Left cardiac atrium (tissue), 4 donors: ENCODE data around the gene STING1. TPM values are rescaled to one million over a fixed set of nuclear protein-coding genes. Genes with fewer than 3 reads are reported as not detected.
"Not testable (repeated sequence)": the region's sequence is repeated elsewhere in the genome, so short reads cannot be mapped to it uniquely, and the experiment has no call there.

Experiments
- ATAC-seq, 2 donors: fragments of 200-7000 bp; cut with Tn5 transposase; one replicate each; pipeline ENCODE4 v1.9.1; 2020; ENCODE audit warnings: mild to moderate bottlenecking in 2 of 2, moderate library complexity in 2 of 2
- DNase-seq: peaks from one replicate; pipeline ENCODE4 v3.0.0-alpha.2; 2020
- intact Hi-C, 2 donors: fragments of 100-400 bp; cut with DNase I; formaldehyde crosslinking; loops; one replicate each; pipeline versions ENCODE4 v1.14.1 to v1.15.1; 2022 to 2023
- total RNA-seq, 2 donors: library from RNA; stranded (reverse); fragmentation: NEBNext Ultra II Directional; extraction: Animal tissue kit (Norgen Biotek cat#: 25700); gene quantifications; one replicate each; pipeline ENCODE4 v1.2.1, GENCODE V29; 2021
- donor health status: DM: no; HTN: yes; CAD: no.
- donor health status: DM: no; HTN: yes; CAD: no; lungs with severe emphysema.
- donor health status: DM: yes; HTN: yes; CAD: no.
- donor health status: Dilated cardiomyopathy.

The STING1 gene
- total RNA-seq, 2 donors from 2014 or later, result 84.4 to 92.0 TPM

GRCh38 chr5:139512786-139513390 is 30.3 kb upstream of the STING1 start:
- no peak for ATAC-seq
- DNase-seq, result no peak
- intact Hi-C loops, result loop anchor here (2.0 to 5.0 kb wide), 2 partner anchors 90 to 91 kb away; no protein-coding TSS in a partner anchor

GRCh38 chr5:139504722-139505121 is 22.2 kb upstream of the STING1 start:
- intact Hi-C loops, ATAC-seq, DNase-seq: not testable (repeated sequence)

GRCh38 chr5:139503879-139504278 is 21.3 kb upstream of the STING1 start:
- DNase-seq, ATAC-seq, intact Hi-C loops: not testable (repeated sequence)

GRCh38 chr5:139503036-139503817 is 20.7 kb upstream of the STING1 start:
- ATAC-seq, intact Hi-C loops, DNase-seq: not testable (repeated sequence)

- intact Hi-C loops, result no loop called here
- no peak for ATAC-seq
- DNase-seq, result no peak
Observed at GRCh38 chr5:139501381-139501780, 18.8 kb upstream of the STING1 start.

GRCh38 chr5:139495638-139496435 is 13.3 kb upstream of the STING1 start:
- peak; percentile 35 to 42 for ATAC-seq
- intact Hi-C loops, result no loop called here
- DNase-seq, result no peak

- DNase-seq (no peak), ATAC-seq (no peak)
- intact Hi-C loops, result no loop called here
Observed at GRCh38 chr5:139494832-139495231, 12.3 kb upstream of the STING1 start.

GRCh38 chr5:139494256-139494655 is 11.7 kb upstream of the STING1 start:
- intact Hi-C loops, result no loop called here
- ATAC-seq (no peak), DNase-seq (no peak)

GRCh38 chr5:139492700-139493192 is 10.2 kb upstream of the STING1 start:
- ATAC-seq, result peak; percentile 59 to 69
- intact Hi-C loops, result no loop called here
- DNase-seq, result no peak

GRCh38 chr5:139488260-139488659 is 5.7 kb upstream of the STING1 start:
- peak; percentile 48 to 80 for ATAC-seq
- DNase-seq, result peak; percentile 52

GRCh38 chr5:139486201-139486600 is 3.6 kb upstream of the STING1 start:
- ATAC-seq (no peak), DNase-seq (no peak)
- intact Hi-C loops, result no loop called here

More at GRCh38 chr5:139488260-139488659, 5.7 kb upstream of the STING1 start:
- intact Hi-C loops, result no loop called here

GRCh38 chr5:139482890-139483208 is 291 bp upstream of the STING1 start:
- intact Hi-C loops, result loop anchor here in 1 of 2 donors (2.0 kb wide), 1 partner anchor 64 kb away; no protein-coding TSS in a partner anchor
- ATAC-seq, DNase-seq: not testable (repeated sequence)

GRCh38 chr5:139481580-139482049 is 943 bp downstream of the STING1 start:
- ATAC-seq, result peak; percentile 54 to 55
- intact Hi-C loops, result loop anchor here in 1 of 2 donors (2.0 kb wide), 1 partner anchor 63 kb away; no protein-coding TSS in a partner anchor
- DNase-seq, result no peak

GRCh38 chr5:139481122-139481533 is 1.4 kb downstream of the STING1 start:
- DNase-seq (peak; percentile 59), ATAC-seq (peak; percentile 41 to 48)
- intact Hi-C loops, result no loop called here

GRCh38 chr5:139479729-139480128 is 2.8 kb downstream of the STING1 start:
- intact Hi-C loops, DNase-seq, ATAC-seq: not testable (repeated sequence)

- intact Hi-C loops, ATAC-seq, DNase-seq: not testable (repeated sequence)
Observed at GRCh38 chr5:139478657-139479423, 3.7 kb downstream of the STING1 start.

GRCh38 chr5:139475865-139476617 is 6.5 kb downstream of the STING1 start:
- ATAC-seq, result no peak
- intact Hi-C loops, result no loop called here

More at GRCh38 chr5:139475865-139476617, 6.5 kb downstream of the STING1 start:
- no peak for DNase-seq
